OCI-LY3 (cell line): ENCODE data around the gene FIGLA.
"Not testable (repeated sequence)": the region's sequence is repeated elsewhere in the genome, so short reads cannot be mapped to it uniquely, and the experiment has no call there.

Source experiments
- H2AFZ ChIP-seq: fragments of 200-600, 300-600 bp; shearing (Covaris generic); 2 replicates; pipeline ENCODE4 v1.6.0; 2014; ENCODE audit warnings: antibody characterized with exemption, low read depth, low read length
- H3K27ac ChIP-seq: fragments of 200-600, 300-600 bp; sonication (generic); 2 replicates; pipeline ENCODE4 v1.5.1; 2014; ENCODE audit warnings: mild to moderate bottlenecking, low read length, moderate library complexity, mixed read lengths
- H3K27me3 ChIP-seq: fragments of 200-600, 300-600 bp; sonication (generic); 2 replicates; pipeline ENCODE4 v1.6.1; 2014; ENCODE audit warnings: low read depth, low read length, mixed read lengths
- H3K36me3 ChIP-seq: fragments of 200-600, 300-600 bp; sonication (generic); replicated peaks from 2 replicates; pipeline ENCODE3; 2014; ENCODE audit warnings: low read depth, low read length, mixed read lengths
- H3K4me1 ChIP-seq: fragments of 300-600, 200-600 bp; sonication (generic); 2 replicates; pipeline ENCODE4 v1.6.1; 2014; ENCODE audit warnings: low read length, mixed read lengths
- H3K4me2 ChIP-seq: fragments of 200-600, 300-600 bp; sonication (generic); 2 replicates; pipeline ENCODE4 v1.6.1; 2014; ENCODE audit warnings: low read length, mixed read lengths
- H3K4me3 ChIP-seq: fragments of 300-600, 200-600 bp; sonication (generic); 2 replicates; pipeline ENCODE4 v1.5.1; 2014; ENCODE audit warnings: antibody characterized with exemption, mild to moderate bottlenecking, low read length, moderate library complexity
- H3K79me2 ChIP-seq: fragments of 300-600, 200-600 bp; shearing (Covaris generic); 2 replicates; pipeline ENCODE4 v1.6.1; 2014; ENCODE audit warnings: mild to moderate bottlenecking, low read length, mixed read lengths
- H3K9ac ChIP-seq: fragments of 300-600, 200-600 bp; shearing (Covaris generic); 2 replicates; pipeline ENCODE4 v1.6.0; 2014; ENCODE audit warnings: mild to moderate bottlenecking, low read length, moderate library complexity
- H3K9me3 ChIP-seq: fragments of 200-600, 300-600 bp; shearing (Covaris generic); 2 replicates; pipeline ENCODE4 v1.6.1; 2014; ENCODE audit warnings: low read length, mixed read lengths; ENCODE audit not compliant: insufficient read depth
- H4K20me1 ChIP-seq: fragments of 200-600, 300-600 bp; sonication (generic); 2 replicates; pipeline ENCODE4 v1.6.1; 2016; ENCODE audit warnings: low read length, mixed read lengths; ENCODE audit not compliant: insufficient read depth
- CTCF ChIP-seq: fragments of 200-600, 300-600 bp; sonication (generic); IDR thresholded peaks from 2 replicates; pipeline ENCODE4 v1.5.1; 2014; ENCODE audit warnings: antibody characterized with exemption, low read length, low read depth
- EZH2phosphoT487 ChIP-seq: fragments of 200-600 bp; shearing (Covaris generic); IDR thresholded peaks from 2 replicates; pipeline ENCODE4 v1.6.1; 2018; ENCODE audit warnings: antibody characterized with exemption, mixed run types, low read depth

FIGLA gene

GRCh38 chr2:70745276-70745825 is 45.1 kb downstream of the FIGLA start:
- Histone ChIP-seq H3K9me3 (no peaks in the 10 kb centered on the region), H3K36me3 (no peaks in the 10 kb centered on the region), H3K27me3 (peaks cover 34% of the 10 kb centered on the region; the same call in 1 of the 2 replicates), H2AFZ (no peak overlapping the region), H3K79me2 (no peaks in the 10 kb centered on the region), H3K27ac (no peak overlapping the region), H3K4me1 (no peaks in the 10 kb centered on the region), H4K20me1 (no peaks in the 10 kb centered on the region), H3K4me2 (no peak overlapping the region), H3K9ac (no peak overlapping the region), H3K4me3 (no peak overlapping the region)
- TF ChIP-seq EZH2phosphoT487, result no peak
- TF ChIP-seq CTCF, result no peak

- H4K20me1 ChIP-seq, result no peaks in the 10 kb centered on the region
- no peak overlapping the region for H3K27ac ChIP-seq
- no peaks in the 10 kb centered on the region for H3K79me2 ChIP-seq
Measured at GRCh38 chr2:70744397-70744796, 46.0 kb downstream of the FIGLA start.

GRCh38 chr2:70743677-70744076 is 46.8 kb downstream of the FIGLA start:
- no peaks in the 10 kb centered on the region for H3K36me3 ChIP-seq
- no peak overlapping the region for H3K4me3 ChIP-seq
- H3K4me2 ChIP-seq, result no peak overlapping the region
- no peaks in the 10 kb centered on the region for H3K79me2 ChIP-seq
- no peaks in the 10 kb centered on the region for H3K9me3 ChIP-seq
- H2AFZ ChIP-seq, result no peak overlapping the region
- peaks cover 19% of the 10 kb centered on the region; the same call in 1 of the 2 replicates for H3K27me3 ChIP-seq
- H3K9ac ChIP-seq, result no peak overlapping the region
- H3K27ac ChIP-seq, result no peak overlapping the region
- no peaks in the 10 kb centered on the region for H3K4me1 ChIP-seq
- H4K20me1 ChIP-seq, result no peaks in the 10 kb centered on the region
- no peak for TF ChIP-seq CTCF
- no peak for TF ChIP-seq EZH2phosphoT487

More at GRCh38 chr2:70744397-70744796, 46.0 kb downstream of the FIGLA start:
- Histone ChIP-seq H3K4me2 (no peak overlapping the region), H3K36me3 (no peaks in the 10 kb centered on the region), H3K27me3 (peaks cover 24% of the 10 kb centered on the region; the same call in 1 of the 2 replicates), H3K9ac (no peak overlapping the region), H3K9me3 (no peaks in the 10 kb centered on the region), H2AFZ (no peak overlapping the region), H3K4me3 (no peak overlapping the region), H3K4me1 (no peaks in the 10 kb centered on the region)
- no peak for TF ChIP-seq EZH2phosphoT487
- no peak for TF ChIP-seq CTCF

- no peak overlapping the region for H3K27ac ChIP-seq
- no peaks in the 10 kb centered on the region for H3K4me1 ChIP-seq
- H2AFZ ChIP-seq, result no peak overlapping the region
- H3K4me2 ChIP-seq, result no peak overlapping the region
- H3K27me3 ChIP-seq, result peaks cover 19% of the 10 kb centered on the region; the same call in 1 of the 2 replicates
- H3K9me3 ChIP-seq, result no peaks in the 10 kb centered on the region
- no peaks in the 10 kb centered on the region for H3K79me2 ChIP-seq
- H3K9ac ChIP-seq, result no peak overlapping the region
- H4K20me1 ChIP-seq, result no peaks in the 10 kb centered on the region
- no peak overlapping the region for H3K4me3 ChIP-seq
- TF ChIP-seq EZH2phosphoT487 (no peak), CTCF (no peak)
- H3K36me3 ChIP-seq, result no peaks in the 10 kb centered on the region
Measured at GRCh38 chr2:70743068-70743467, 47.4 kb downstream of the FIGLA start.

GRCh38 chr2:70739492-70739891 is 51.0 kb downstream of the FIGLA start:
- H3K36me3 ChIP-seq, H3K9me3 ChIP-seq, H3K27ac ChIP-seq, H3K4me1 ChIP-seq, H3K4me3 ChIP-seq, H4K20me1 ChIP-seq, H3K9ac ChIP-seq, H3K4me2 ChIP-seq, H2AFZ ChIP-seq, H3K79me2 ChIP-seq: not testable (repeated sequence)
- peaks cover 19% of the 10 kb centered on the region; the same call in 1 of the 2 replicates for H3K27me3 ChIP-seq
